AG09309 (cell line): ENCODE results near the gene PHACTR3.
A peak's percentile ranks its signal among the peaks of the same experiment; 100 is the strongest.

Experiments used
- DNase-seq: peaks from one replicate; pipeline ENCODE4 v3.0.0-alpha.2; 2010; ENCODE audit warnings: low read depth
- H3K4me3 ChIP-seq: 2 replicates; pipeline ENCODE4 v1.5.1; 2011; ENCODE audit warnings: mild to moderate bottlenecking, low read depth, low read length, moderate library complexity; ENCODE audit not compliant: control insufficient read depth
- CTCF ChIP-seq: IDR thresholded peaks from 2 replicates; pipeline ENCODE4 v1.5.1; 2011; ENCODE audit warnings: mild to moderate bottlenecking, low read depth, low read length, inconsistent platforms; ENCODE audit not compliant: insufficient read depth, control insufficient read depth; ENCODE audit errors: missing control alignments

Gene PHACTR3

DNA sequence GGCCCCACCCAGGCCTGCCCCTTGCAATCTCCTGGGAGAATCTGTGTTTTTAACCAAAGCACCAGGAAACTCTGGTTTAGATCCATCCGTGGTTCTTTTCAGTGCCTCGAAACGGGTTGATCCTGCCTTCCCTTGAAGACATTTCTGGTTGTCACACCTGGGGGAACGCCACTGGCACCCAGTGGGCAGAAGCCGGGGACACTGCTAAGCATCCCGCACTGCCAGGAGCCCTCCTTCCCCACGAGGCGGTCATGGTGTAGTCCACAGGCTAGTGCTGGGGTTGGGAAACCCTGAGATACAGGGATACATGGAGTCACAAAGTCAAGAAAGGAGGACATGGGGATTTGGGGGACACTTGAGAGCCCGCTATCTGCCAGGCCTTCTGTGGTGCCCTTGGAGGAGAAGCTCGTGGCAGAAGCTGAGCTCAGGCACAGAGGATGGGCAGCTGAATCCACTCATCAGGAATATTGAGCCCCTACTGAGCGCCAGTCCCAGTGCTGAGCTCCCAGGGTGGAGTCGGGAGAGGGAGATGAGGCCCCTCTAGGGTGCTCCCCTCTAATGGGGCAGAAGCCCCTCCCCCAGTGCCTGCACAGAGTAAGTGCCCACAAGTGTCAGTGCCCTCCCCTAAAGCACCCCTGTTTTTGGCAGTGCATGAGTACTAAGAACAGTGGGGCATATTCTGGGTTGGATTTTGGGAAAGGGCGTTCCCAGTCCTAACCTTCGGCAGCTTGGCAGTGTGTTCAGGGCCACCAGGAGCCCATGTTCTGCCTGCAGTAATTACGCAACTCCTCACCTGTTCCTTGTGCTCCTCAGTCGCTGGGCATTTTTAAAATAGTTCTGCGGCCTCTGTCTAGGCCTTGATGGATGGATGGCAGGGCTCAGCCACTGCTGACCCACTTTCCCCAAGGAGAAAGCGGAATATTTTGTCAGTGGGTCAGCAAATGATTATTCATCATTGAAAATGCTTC lies 25.6 kb upstream of the PHACTR3 start:
- TF ChIP-seq CTCF = no peak
- no peak for DNase-seq

GRCh38 chr20:59579404-59580145 lies 24.8 kb upstream of the PHACTR3 start:
- no peak for DNase-seq
- H3K4me3 ChIP-seq = no peak overlapping the region
- no peak for TF ChIP-seq CTCF

More for the DNA sequence above, 25.6 kb upstream of the PHACTR3 start:
- H3K4me3 ChIP-seq = no peak overlapping the region

GRCh38 chr20:59580146-59580946 lies 24.0 kb upstream of the PHACTR3 start:
- no peak overlapping the region for H3K4me3 ChIP-seq
- DNase-seq = peak; percentile 55
- no peak for TF ChIP-seq CTCF

DNA sequence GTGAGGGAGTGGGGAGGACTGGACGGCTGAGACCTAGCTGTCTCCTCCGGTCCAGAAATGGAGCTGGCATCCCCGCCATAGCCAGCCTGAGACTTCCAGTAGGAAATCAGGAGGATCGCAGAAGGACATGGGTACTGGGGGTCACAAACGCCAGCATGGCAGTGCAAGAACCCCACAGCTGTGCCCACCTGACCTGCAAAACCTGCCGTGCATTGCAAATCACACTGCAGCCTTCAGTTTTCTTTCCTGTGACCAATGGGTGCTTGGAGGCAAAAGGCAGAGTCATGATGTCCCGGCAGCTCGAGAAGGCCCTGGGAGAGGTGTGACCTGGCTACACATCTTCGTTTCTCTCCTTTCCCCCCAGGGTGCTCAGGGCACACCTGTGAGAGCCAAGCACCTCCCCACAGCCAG lies 23.3 kb upstream of the PHACTR3 start:
- no peak for DNase-seq

GRCh38 chr20:59581993-59582679 lies 22.2 kb upstream of the PHACTR3 start:
- no peak for DNase-seq
- no peak overlapping the region for H3K4me3 ChIP-seq
- TF ChIP-seq CTCF = no peak

More for the DNA sequence above, 23.3 kb upstream of the PHACTR3 start:
- TF ChIP-seq CTCF = no peak
- H3K4me3 ChIP-seq = no peak overlapping the region
